Small intestine (tissue), 7 donors: ENCODE results near the gene MLYCD. TPM values are rescaled to one million over a fixed set of nuclear protein-coding genes. Genes with fewer than 3 reads are reported as not detected.

Source experiments
- DNase-seq, 2 donors: peaks; one replicate each; pipeline versions ENCODE4 v3.0.0 to v3.0.0-alpha.2; 2013
- FAIRE-seq: peaks from 2 replicates; lab custom pipeline; 2012; peaks lifted over from hg19 to GRCh38; lab: Jason Lieb, UNC
- H3K27ac ChIP-seq, 3 donors: one replicate each; pipeline ENCODE4 v1.5.1; 2013; ENCODE audit warnings: low read length in 2 of 3, mild to moderate bottlenecking in 2 of 3, control low read depth in 1 of 3, inconsistent platforms in 1 of 3, low read depth in 1 of 3, moderate library complexity in 1 of 3
- H3K27me3 ChIP-seq, 3 donors: one replicate each; pipeline ENCODE4 v1.6.1; 2013; ENCODE audit warnings: low read length in 3 of 3, inconsistent platforms in 1 of 3; ENCODE audit not compliant: control insufficient read depth in 3 of 3, insufficient read depth in 3 of 3
- H3K36me3 ChIP-seq, 3 donors: one replicate each; pipeline ENCODE4 v1.6.1; 2013; ENCODE audit warnings: low read length in 3 of 3, inconsistent platforms in 1 of 3, low read depth in 1 of 3, mild to moderate bottlenecking in 1 of 3, moderate library complexity in 1 of 3; ENCODE audit not compliant: control insufficient read depth in 3 of 3, insufficient read depth in 2 of 3
- H3K4me1 ChIP-seq, 3 donors: one replicate each; pipeline ENCODE4 v1.6.1; 2013; ENCODE audit warnings: low read length in 2 of 3, inconsistent platforms in 1 of 3, low read depth in 1 of 3, mild to moderate bottlenecking in 1 of 3, moderate library complexity in 1 of 3; ENCODE audit not compliant: control insufficient read depth in 3 of 3, insufficient read depth in 2 of 3
- H3K4me3 ChIP-seq, 3 donors: one replicate each; pipeline ENCODE4 v1.5.1; 2013; ENCODE audit warnings: low read length in 3 of 3, control low read depth in 1 of 3, inconsistent platforms in 1 of 3, low read depth in 1 of 3, mild to moderate bottlenecking in 1 of 3, moderate library complexity in 1 of 3
- H3K9me3 ChIP-seq, 2 donors: one replicate each; pipeline ENCODE4 v1.6.1; 2013; ENCODE audit warnings: low read depth in 1 of 2, low read length in 1 of 2; ENCODE audit not compliant: control insufficient read depth in 2 of 2, insufficient read depth in 1 of 2
- WGBS, 3 donors: extraction: QIAGEN DNeasy Blood & Tissue Kit; methylation state at CpG; one replicate each; pipeline ENCODE4 v1.1.7; 2013; 5-methylcytosine and 5-hydroxymethylcytosine counted together
- polyA plus RNA-seq, 4 donors: library from polyadenylated mRNA; stranded (reverse) in 3 of 4; unstranded in 1 of 4; fragments of 200-250 nt in 3 of 4; fragments of 120-200 nt in 1 of 4; gene quantifications; one replicate each; pipeline versions ENCODE4 v1.2.1 to v1.2.3, GENCODE V29; 2013
- donor health status: healthy with polysubstance abuse.
- donor health status: control.
- donor health status: control.
- donor health status: Bipolar disorder and iron deficiency.
- donor health status: healthy.

The MLYCD gene
- polyA plus RNA-seq, 4 donors = 2.2 to 5.3 (median 3.4) TPM

- Histone ChIP-seq H3K27ac (no peak overlapping the region), H3K36me3 (peaks cover 25 to 71% (median 29%) of the 10 kb centered on the region in 3 donors), H3K9me3 (no peaks in the 10 kb centered on the region), H3K4me1 (no peaks in the 10 kb centered on the region), H3K27me3 (no peaks in the 10 kb centered on the region), H3K4me3 (no peak overlapping the region)
- DNase-seq (no peak), FAIRE-seq (no peak)
- WGBS, 3 donors = 90 to 97% (median 95%) methylated on average over 10 of the region's 10 CpGs
These were observed 12.4 kb downstream of the MLYCD start for GRCh38 chr16:83911290-83911689.

GRCh38 chr16:83912519-83913244, 13.8 kb downstream of the MLYCD start:
- H3K4me3 ChIP-seq = no peak overlapping the region
- no peaks in the 10 kb centered on the region for H3K4me1 ChIP-seq
- H3K27me3 ChIP-seq = no peaks in the 10 kb centered on the region
- peaks cover 25 to 78% (median 25%) of the 10 kb centered on the region in 3 donors for H3K36me3 ChIP-seq
- FAIRE-seq (no peak), DNase-seq (no peak)
- H3K27ac ChIP-seq = no peak overlapping the region
- no peaks in the 10 kb centered on the region for H3K9me3 ChIP-seq
- WGBS, 3 donors = 85 to 88% (median 87%) methylated on average over 12 of the region's 12 CpGs

GRCh38 chr16:83913245-83913633, 14.3 kb downstream of the MLYCD start:
- H3K36me3 ChIP-seq = peaks cover 27 to 80% (median 30%) of the 10 kb centered on the region in 3 donors
- H3K9me3 ChIP-seq = no peaks in the 10 kb centered on the region
- WGBS, 3 donors = 72 to 88% (median 84%) methylated on average over 15 of the region's 15 CpGs
- no peak for FAIRE-seq
- H3K27me3 ChIP-seq = no peaks in the 10 kb centered on the region
- H3K27ac ChIP-seq = no peak overlapping the region
- DNase-seq = no peak
- no peaks in the 10 kb centered on the region for H3K4me1 ChIP-seq
- no peak overlapping the region for H3K4me3 ChIP-seq

- no peaks in the 10 kb centered on the region for H3K4me1 ChIP-seq
These were observed 15.3 kb downstream of the MLYCD start for GRCh38 chr16:83914091-83914710.

GRCh38 chr16:83915081-83915480, 16.2 kb downstream of the MLYCD start:
- DNase-seq = no peak
- no peak for FAIRE-seq
- WGBS, 3 donors = 96 to 98% (median 97%) methylated on average over 22 of the region's 22 CpGs

More at GRCh38 chr16:83914091-83914710, 15.3 kb downstream of the MLYCD start:
- DNase-seq (no peak), FAIRE-seq (no peak)
- 93 to 96% (median 96%) methylated on average over 21 of the region's 21 CpGs for WGBS, 3 donors
- H3K36me3 ChIP-seq = peaks cover 27 to 82% (median 34%) of the 10 kb centered on the region in 3 donors
- H3K27me3 ChIP-seq = no peaks in the 10 kb centered on the region
- H3K27ac ChIP-seq = no peak overlapping the region
- no peaks in the 10 kb centered on the region for H3K9me3 ChIP-seq
- H3K4me3 ChIP-seq = no peak overlapping the region

GRCh38 chr16:83915491-83915890, 16.6 kb downstream of the MLYCD start:
- Histone ChIP-seq H3K4me3 (no peak overlapping the region), H3K36me3 (peaks cover 24 to 85% (median 34%) of the 10 kb centered on the region in 3 donors), H3K27me3 (no peaks in the 10 kb centered on the region), H3K4me1 (no peaks in the 10 kb centered on the region), H3K27ac (no peak overlapping the region), H3K9me3 (no peaks in the 10 kb centered on the region)
- FAIRE-seq (no peak), DNase-seq (no peak)
- WGBS, 3 donors = 94 to 96% (median 95%) methylated on average over 14 of the region's 14 CpGs

More at GRCh38 chr16:83915081-83915480, 16.2 kb downstream of the MLYCD start:
- Histone ChIP-seq H3K4me3 (no peak overlapping the region), H3K27ac (no peak overlapping the region), H3K27me3 (no peaks in the 10 kb centered on the region), H3K36me3 (peaks cover 24 to 84% (median 34%) of the 10 kb centered on the region in 3 donors), H3K9me3 (no peaks in the 10 kb centered on the region), H3K4me1 (no peaks in the 10 kb centered on the region)

GRCh38 chr16:83917152-83918120, 18.5 kb downstream of the MLYCD start:
- Histone ChIP-seq H3K27me3 (no peaks in the 10 kb centered on the region), H3K27ac (no peak overlapping the region), H3K36me3 (peaks cover 17 to 84% (median 26%) of the 10 kb centered on the region in 3 donors), H3K4me1 (no peaks in the 10 kb centered on the region), H3K9me3 (no peaks in the 10 kb centered on the region), H3K4me3 (no peak overlapping the region)
- FAIRE-seq (no peak), DNase-seq (no peak)
- 96 to 97% (median 97%) methylated on average over 51 of the region's 51 CpGs for WGBS, 3 donors
